HT1080 (cell line): ENCODE measurements around the gene PTPRQ. TPM values are rescaled to one million over a fixed set of nuclear protein-coding genes. Genes with fewer than 3 reads are reported as not detected.
"Not testable (repeated sequence)": the region's sequence is repeated elsewhere in the genome, so short reads cannot be mapped to it uniquely, and the experiment has no call there.

Experiments used
- DNase-seq: peaks from one replicate; pipeline ENCODE4 v3.0.0-alpha.2; 2015; ENCODE audit warnings: low read depth
- total RNA-seq: library from RNA; depleted of rRNA; stranded (reverse); fragments of >200 nt; shearing (Covaris generic); gene quantifications from 2 replicates; pipeline ENCODE4 v1.2.3, GENCODE V29; 2014

Gene PTPRQ
- total RNA-seq, 1 experiment from 2014 or later, result not detected

GRCh38 chr12:80641936-80642335, 197.9 kb downstream of the PTPRQ start:
- DNase-seq, result no peak

- DNase-seq, result no peak
Measured at GRCh38 chr12:80643961-80644360, 199.9 kb downstream of the PTPRQ start.

GRCh38 chr12:80648881-80649280, 204.8 kb downstream of the PTPRQ start:
- peak; percentile 58 for DNase-seq

GRCh38 chr12:80655751-80656150, 211.7 kb downstream of the PTPRQ start:
- no peak for DNase-seq

- no peak for DNase-seq
Measured at GRCh38 chr12:80659512-80660063, 215.6 kb downstream of the PTPRQ start.

- no peak for DNase-seq
Measured at GRCh38 chr12:80662586-80662985, 218.6 kb downstream of the PTPRQ start.

- no peak for DNase-seq
Measured at GRCh38 chr12:80670214-80670613, 226.2 kb downstream of the PTPRQ start.

- DNase-seq, result not testable (repeated sequence)
Measured at GRCh38 chr12:80676042-80676636, 232.1 kb downstream of the PTPRQ start.

GRCh38 chr12:80676856-80677255, 232.8 kb downstream of the PTPRQ start:
- no peak for DNase-seq

GRCh38 chr12:80677994-80678393, 234.0 kb downstream of the PTPRQ start:
- DNase-seq, result no peak

GRCh38 chr12:80679346-80680131, 235.5 kb downstream of the PTPRQ start:
- no peak for DNase-seq

GRCh38 chr12:80681287-80681686, 237.3 kb downstream of the PTPRQ start:
- DNase-seq, result no peak

GRCh38 chr12:80681786-80682185, 237.8 kb downstream of the PTPRQ start:
- DNase-seq, result no peak

GRCh38 chr12:80684077-80684495, 240.1 kb downstream of the PTPRQ start:
- no peak for DNase-seq

GRCh38 chr12:80690090-80690489, 246.1 kb downstream of the PTPRQ start:
- no peak for DNase-seq

- no peak for DNase-seq
Measured at GRCh38 chr12:80690513-80690912, 246.5 kb downstream of the PTPRQ start.

GRCh38 chr12:80692114-80692513, 248.1 kb downstream of the PTPRQ start:
- no peak for DNase-seq

- no peak for DNase-seq
Measured at GRCh38 chr12:80697270-80697887, 253.3 kb downstream of the PTPRQ start.

- DNase-seq, result no peak
Measured at GRCh38 chr12:80698256-80698655, 254.2 kb downstream of the PTPRQ start.

- DNase-seq, result no peak
Measured at GRCh38 chr12:80698847-80699542, 255.0 kb downstream of the PTPRQ start.

- no peak for DNase-seq
Measured at GRCh38 chr12:80700327-80700726, 256.3 kb downstream of the PTPRQ start.

- no peak for DNase-seq
Measured at GRCh38 chr12:80701388-80701787, 257.4 kb downstream of the PTPRQ start.
